ENCODE results near the gene INO80B.

DNA sequence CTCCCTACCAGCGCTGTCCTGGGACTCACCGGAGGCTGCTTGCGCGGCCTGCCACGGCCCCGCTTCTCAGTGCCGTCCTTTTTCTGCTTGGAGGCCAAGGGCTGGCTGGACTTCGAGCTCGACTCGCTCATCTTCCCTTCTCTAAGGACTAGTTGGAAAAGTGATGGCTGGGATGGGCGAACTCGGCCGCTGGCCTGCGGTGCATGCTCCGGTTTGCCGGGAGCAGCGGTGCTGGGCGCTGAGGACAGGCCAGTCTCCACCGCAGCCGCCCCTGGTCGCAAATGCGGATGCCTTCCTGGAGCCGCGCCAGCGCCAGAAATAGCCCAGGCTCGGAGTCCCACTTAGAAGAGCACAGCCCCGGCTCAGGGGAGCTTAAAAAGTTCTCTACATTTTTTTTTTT lies 36.6 kb upstream of the INO80B start:
- no peak for TF ChIP-seq POLR2A (IDR thresholded peaks at IDR 0.05; ENCODE audit: low read length)
- TF ChIP-seq GATA1 (IDR thresholded peaks at IDR 0.05; ENCODE audit: low read depth, low read length), result no peak
